ENCODE data around the gene CST1. TPM values are rescaled to one million over a fixed set of nuclear protein-coding genes. Genes with fewer than 3 reads are reported as not detected.

CST1 gene
- total and polyA plus RNA-seq, 4 donors = not detected

DNA sequence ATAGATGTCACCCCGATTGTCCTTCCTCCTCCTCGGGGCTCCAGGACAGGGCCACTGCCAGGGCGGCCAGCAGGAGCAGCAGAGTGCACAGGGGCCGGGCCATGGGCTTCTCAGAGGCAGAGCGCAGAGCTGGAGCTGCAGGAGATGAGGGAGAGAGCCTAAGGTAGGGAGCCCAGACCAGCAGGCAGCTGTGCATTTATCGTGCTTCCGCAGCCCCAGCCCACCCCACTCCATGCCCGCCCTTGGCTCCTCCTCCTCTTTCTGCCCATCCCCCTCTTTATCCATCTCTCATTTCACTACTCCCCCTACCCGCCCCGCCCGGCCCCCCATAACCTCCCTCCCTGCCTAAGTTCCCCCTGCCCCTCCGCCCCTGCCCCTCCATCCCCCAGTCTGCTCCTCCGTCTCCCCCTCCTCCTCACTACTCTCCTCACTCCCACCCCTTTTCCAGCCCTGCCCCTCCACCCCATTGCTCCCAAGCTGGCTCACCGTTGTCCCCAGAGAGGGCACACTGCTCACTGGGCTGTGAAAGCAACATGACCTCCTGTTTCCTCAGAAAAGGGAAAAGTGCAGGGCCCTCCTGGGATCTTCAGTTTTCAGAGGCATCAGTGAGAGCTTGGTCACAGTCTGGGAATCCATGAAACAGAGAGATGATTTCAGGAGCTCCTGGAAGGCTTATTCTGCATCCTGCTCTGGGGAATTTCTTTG is 25.5 kb upstream of the CST1 start:
- no peaks in the 10 kb centered on the region for H3K27me3 ChIP-seq (ENCODE audit: control insufficient read depth in 3 of 3, insufficient read depth in 3 of 3, low read length in 2 of 3)
- ATAC-seq (ENCODE audit: insufficient read depth, low FRiP score) (no peak), DNase-seq (no peak)
- no peak overlapping the region for H3K4me3 ChIP-seq
- peaks cover 0 to 6% (median 0%) of the 10 kb centered on the region in 4 donors for H3K9me3 ChIP-seq (ENCODE audit: control insufficient read depth in 4 of 4, insufficient read depth in 3 of 4, low read length in 3 of 4)
- WGBS, 2 donors = 21 to 25% methylated on average over 13 to 14 of the region's 14 CpGs
- no peaks in the 10 kb centered on the region for H3K36me3 ChIP-seq (ENCODE audit: control insufficient read depth in 4 of 4, insufficient read depth in 4 of 4, low read length in 4 of 4)
- TF ChIP-seq, protein P1, sequence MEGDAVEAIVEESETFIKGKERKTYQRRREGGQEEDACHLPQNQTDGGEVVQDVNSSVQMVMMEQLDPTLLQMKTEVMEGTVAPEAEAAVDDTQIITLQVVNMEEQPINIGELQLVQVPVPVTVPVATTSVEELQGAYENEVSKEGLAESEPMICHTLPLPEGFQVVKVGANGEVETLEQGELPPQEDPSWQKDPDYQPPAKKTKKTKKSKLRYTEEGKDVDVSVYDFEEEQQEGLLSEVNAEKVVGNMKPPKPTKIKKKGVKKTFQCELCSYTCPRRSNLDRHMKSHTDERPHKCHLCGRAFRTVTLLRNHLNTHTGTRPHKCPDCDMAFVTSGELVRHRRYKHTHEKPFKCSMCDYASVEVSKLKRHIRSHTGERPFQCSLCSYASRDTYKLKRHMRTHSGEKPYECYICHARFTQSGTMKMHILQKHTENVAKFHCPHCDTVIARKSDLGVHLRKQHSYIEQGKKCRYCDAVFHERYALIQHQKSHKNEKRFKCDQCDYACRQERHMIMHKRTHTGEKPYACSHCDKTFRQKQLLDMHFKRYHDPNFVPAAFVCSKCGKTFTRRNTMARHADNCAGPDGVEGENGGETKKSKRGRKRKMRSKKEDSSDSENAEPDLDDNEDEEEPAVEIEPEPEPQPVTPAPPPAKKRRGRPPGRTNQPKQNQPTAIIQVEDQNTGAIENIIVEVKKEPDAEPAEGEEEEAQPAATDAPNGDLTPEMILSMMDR (IDR thresholded peaks at IDR 0.05; ENCODE audit: control extremely low read depth, extremely low read depth) = no peak
- H3K4me1 ChIP-seq (ENCODE audit: control insufficient read depth in 5 of 5, insufficient read depth in 5 of 5, low read length in 5 of 5) = no peaks in the 10 kb centered on the region
- no peak overlapping the region for H3K27ac ChIP-seq (ENCODE audit: low read depth in 1 of 2, low read length in 1 of 2)
- no peak overlapping the region for H3K9ac ChIP-seq (ENCODE audit: insufficient read depth in 1 of 2, low read length in 2 of 2)

DNA sequence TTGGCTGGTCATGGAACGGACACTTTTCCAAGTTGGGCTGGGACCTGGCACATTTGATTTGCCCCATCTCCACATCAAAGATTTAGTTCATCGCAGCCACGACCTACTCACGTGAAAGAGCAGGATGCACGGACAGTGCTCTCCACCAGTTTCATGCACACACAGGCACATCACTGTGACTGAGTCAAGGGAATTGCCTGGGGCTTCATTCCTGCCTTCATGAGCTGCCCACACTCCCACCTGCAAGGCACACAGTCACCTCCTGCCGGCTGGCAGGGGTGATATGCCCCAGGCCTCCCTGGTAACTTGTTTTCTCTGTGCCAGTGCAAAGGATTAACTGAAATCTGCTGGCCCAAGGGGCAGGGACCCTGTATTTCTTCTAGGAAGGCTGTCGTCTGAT is 23.3 kb upstream of the CST1 start:
- TF ChIP-seq, protein P1 (IDR thresholded peaks at IDR 0.05; ENCODE audit: control extremely low read depth, extremely low read depth) = no peak
- ATAC-seq (ENCODE audit: insufficient read depth, low FRiP score) (no peak), DNase-seq (no peak)
- Histone ChIP-seq H3K4me1 (ENCODE audit: control insufficient read depth in 5 of 5, insufficient read depth in 5 of 5, low read length in 5 of 5) (no peaks in the 10 kb centered on the region), H3K27me3 (ENCODE audit: control insufficient read depth in 3 of 3, insufficient read depth in 3 of 3, low read length in 2 of 3) (no peaks in the 10 kb centered on the region), H3K9ac (ENCODE audit: insufficient read depth in 1 of 2, low read length in 2 of 2) (no peak overlapping the region), H3K4me3 (no peak overlapping the region), H3K9me3 (ENCODE audit: control insufficient read depth in 4 of 4, insufficient read depth in 3 of 4, low read length in 3 of 4) (peaks cover 0 to 6% (median 0%) of the 10 kb centered on the region in 4 donors), H3K27ac (ENCODE audit: low read depth in 1 of 2, low read length in 1 of 2) (no peak overlapping the region), H3K36me3 (ENCODE audit: control insufficient read depth in 4 of 4, insufficient read depth in 4 of 4, low read length in 4 of 4) (no peaks in the 10 kb centered on the region)
- WGBS, 2 donors = 79 to 88% methylated on average over 7 of the region's 7 CpGs

DNA sequence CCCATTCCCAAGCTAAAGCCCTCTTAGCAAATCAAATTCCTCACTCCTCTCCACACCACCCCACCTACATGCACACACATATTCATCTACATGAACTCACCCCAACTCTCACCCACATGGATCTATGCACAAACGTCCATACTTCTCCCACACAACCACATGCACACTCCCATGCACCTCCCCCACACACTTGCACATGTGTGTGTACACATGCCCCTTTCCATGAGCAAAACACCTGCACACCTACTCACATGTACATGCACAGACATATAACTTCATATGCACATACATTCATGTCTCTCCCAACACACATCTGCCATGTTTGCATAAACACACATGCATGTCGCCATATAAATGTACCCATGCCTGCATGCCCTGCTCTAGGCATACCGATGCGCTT is 22.8 kb upstream of the CST1 start:
- ATAC-seq (ENCODE audit: insufficient read depth, low FRiP score) (no peak), DNase-seq (no peak)
- WGBS, 2 donors = 88 to 94% methylated on average over 4 of the region's 4 CpGs
- H3K9me3 ChIP-seq (ENCODE audit: control insufficient read depth in 4 of 4, insufficient read depth in 3 of 4, low read length in 3 of 4) = peaks cover 0 to 6% (median 0%) of the 10 kb centered on the region in 4 donors
- H3K4me1 ChIP-seq (ENCODE audit: control insufficient read depth in 5 of 5, insufficient read depth in 5 of 5, low read length in 5 of 5) = no peaks in the 10 kb centered on the region
- TF ChIP-seq, protein P1 (IDR thresholded peaks at IDR 0.05; ENCODE audit: control extremely low read depth, extremely low read depth) = no peak
- H3K27me3 ChIP-seq (ENCODE audit: control insufficient read depth in 3 of 3, insufficient read depth in 3 of 3, low read length in 2 of 3) = no peaks in the 10 kb centered on the region
- H3K4me3 ChIP-seq = no peak overlapping the region
- H3K9ac ChIP-seq (ENCODE audit: insufficient read depth in 1 of 2, low read length in 2 of 2) = no peak overlapping the region
- H3K36me3 ChIP-seq (ENCODE audit: control insufficient read depth in 4 of 4, insufficient read depth in 4 of 4, low read length in 4 of 4) = no peaks in the 10 kb centered on the region
- no peak overlapping the region for H3K27ac ChIP-seq (ENCODE audit: low read depth in 1 of 2, low read length in 1 of 2)

DNA sequence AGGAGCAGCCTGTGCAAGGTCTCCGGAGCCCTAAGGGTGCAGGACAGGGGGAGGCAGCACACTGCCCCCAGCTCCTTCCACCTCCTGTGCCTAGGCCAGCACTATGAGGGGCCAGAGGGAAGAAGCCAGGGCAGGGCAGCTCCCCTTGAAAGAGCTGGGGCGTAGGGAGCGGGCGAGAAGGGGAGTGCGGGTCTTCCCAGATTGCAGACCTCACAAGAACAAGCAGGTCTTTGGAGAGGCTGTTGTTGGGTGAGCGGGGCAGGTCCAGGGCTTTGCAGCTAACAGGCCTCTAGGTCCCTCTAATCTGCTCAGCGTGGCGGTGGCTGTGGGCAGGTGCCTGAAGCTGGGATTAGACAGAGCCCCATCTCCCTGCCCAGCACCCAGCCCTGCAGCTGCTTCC is 22.4 kb upstream of the CST1 start:
- H3K4me1 ChIP-seq (ENCODE audit: control insufficient read depth in 5 of 5, insufficient read depth in 5 of 5, low read length in 5 of 5) = no peaks in the 10 kb centered on the region
- H3K27ac ChIP-seq (ENCODE audit: low read depth in 1 of 2, low read length in 1 of 2) = no peak overlapping the region
- ATAC-seq (ENCODE audit: insufficient read depth, low FRiP score) (no peak), DNase-seq (no peak)
- H3K4me3 ChIP-seq = no peak overlapping the region
- H3K9ac ChIP-seq (ENCODE audit: insufficient read depth in 1 of 2, low read length in 2 of 2) = no peak overlapping the region
- WGBS, 2 donors = 87 to 94% methylated on average over 8 of the region's 8 CpGs
- TF ChIP-seq, protein P1 (IDR thresholded peaks at IDR 0.05; ENCODE audit: control extremely low read depth, extremely low read depth) = no peak
- peaks cover 0 to 6% (median 0%) of the 10 kb centered on the region in 4 donors for H3K9me3 ChIP-seq (ENCODE audit: control insufficient read depth in 4 of 4, insufficient read depth in 3 of 4, low read length in 3 of 4)
- H3K27me3 ChIP-seq (ENCODE audit: control insufficient read depth in 3 of 3, insufficient read depth in 3 of 3, low read length in 2 of 3) = no peaks in the 10 kb centered on the region
- no peaks in the 10 kb centered on the region for H3K36me3 ChIP-seq (ENCODE audit: control insufficient read depth in 4 of 4, insufficient read depth in 4 of 4, low read length in 4 of 4)

Measured in lung (tissue), 12 donors.